ENCODE data around the gene HES5.

Gene HES5

DNA sequence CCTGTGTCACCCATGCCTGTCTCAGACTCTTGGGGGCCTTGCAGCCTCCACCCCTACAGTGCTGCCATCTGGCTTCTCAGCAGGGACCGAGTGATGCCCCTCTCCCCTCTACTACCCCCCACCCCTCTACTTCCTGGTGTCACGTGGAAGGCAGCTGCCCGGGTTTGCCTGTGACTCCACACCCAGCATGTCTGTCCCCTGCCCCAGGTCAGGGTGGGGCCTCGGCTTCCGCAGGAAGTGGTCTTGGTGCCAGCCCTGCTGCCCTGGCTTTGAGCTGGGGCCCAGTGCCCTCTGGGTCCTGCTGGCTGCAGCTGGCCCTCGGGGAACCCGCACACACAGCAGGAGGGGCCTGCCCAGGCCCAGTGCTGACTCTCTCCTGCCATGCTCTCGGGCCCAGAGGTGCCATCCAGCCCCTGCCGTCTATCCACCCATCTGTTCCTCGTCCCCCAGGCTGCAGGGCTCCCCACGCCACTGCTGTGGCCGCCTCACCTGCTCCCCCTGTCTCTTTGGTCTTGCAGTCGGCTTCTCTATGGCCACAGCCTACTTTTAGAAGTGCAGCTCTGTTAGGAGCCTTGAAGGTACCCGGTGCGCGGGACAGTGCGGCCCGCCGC lies 30.0 kb downstream of the HES5 start:
- DNase-seq, result no peak

DNA sequence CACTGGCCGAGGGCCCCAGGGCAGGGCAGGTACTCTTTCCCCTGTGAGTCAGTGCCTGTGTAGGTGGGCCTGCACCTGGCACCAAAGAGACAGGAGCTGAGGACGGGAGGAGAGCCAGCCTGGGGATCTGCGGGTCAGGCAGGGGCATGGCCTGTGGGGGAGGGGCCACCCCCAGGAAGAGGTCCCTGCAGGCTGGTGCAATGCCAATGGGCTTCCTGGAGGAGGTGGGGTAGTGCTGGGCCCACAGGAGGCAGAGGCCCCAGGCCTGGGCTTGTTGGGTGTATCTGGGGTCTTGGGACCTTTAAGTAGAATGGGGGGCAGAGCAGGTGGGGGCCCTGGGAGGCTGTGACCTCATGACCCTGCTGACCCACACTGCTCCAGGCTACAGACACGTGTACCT lies 30.8 kb downstream of the HES5 start:
- no peak for DNase-seq

DNA sequence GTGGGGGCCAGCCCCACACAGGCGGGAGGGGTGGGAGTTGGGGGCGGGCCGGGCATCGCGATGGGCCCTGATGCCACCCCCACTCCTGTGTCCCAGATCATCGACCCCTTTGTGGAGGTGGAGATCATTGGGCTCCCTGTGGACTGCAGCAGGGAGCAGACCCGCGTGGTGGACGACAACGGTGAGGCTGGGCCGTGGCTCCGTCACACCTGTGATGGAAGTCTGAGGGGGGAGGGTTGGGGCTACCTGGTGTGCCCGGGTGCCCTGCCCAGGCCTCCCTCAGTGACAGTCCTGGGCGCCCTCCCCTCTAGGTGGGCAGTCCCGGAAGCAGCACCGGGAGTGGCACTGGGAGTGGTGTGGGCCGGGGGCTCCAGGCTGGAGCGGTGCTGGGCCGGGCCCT lies 31.4 kb downstream of the HES5 start:
- no peak for DNase-seq

DNA sequence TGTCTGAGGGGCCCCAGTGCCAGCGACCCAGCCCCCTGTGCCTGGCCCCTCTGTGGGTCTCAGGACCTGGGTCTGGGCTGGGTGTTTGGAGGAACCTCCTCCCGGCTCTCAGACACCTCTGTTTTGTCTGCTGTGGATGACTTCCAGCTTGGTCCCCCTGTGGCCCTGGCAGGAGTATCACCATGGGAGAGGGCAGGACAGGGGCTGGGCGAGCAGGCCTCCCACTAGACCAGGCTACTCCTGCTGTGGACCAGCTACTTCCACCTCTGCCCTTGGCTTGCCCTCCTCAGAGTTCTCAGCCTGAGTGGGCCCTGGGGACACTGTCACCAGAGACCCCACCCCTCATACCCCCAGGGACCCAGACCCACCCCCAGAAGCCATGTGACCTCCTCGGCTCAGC lies 32.2 kb downstream of the HES5 start:
- no peak for DNase-seq

DNA sequence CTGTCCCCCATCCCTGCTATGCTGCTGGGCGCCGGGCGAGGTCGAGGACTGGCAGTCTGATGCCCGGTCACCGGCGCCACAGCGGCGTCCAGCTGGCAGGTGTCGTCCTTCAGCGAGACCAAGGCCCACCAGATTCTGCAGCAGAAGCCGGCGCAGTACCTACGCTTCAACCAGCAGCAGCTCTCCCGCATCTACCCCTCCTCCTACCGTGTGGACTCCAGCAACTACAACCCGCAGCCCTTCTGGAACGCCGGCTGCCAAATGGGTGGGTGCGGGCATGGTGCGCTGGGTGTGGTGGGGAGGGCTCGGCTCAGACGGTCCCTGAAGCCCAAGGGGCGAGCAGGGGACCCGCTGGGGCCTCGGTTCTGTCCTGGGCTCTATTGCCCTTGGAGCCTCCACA lies 33.3 kb downstream of the HES5 start:
- no peak for DNase-seq

DNA sequence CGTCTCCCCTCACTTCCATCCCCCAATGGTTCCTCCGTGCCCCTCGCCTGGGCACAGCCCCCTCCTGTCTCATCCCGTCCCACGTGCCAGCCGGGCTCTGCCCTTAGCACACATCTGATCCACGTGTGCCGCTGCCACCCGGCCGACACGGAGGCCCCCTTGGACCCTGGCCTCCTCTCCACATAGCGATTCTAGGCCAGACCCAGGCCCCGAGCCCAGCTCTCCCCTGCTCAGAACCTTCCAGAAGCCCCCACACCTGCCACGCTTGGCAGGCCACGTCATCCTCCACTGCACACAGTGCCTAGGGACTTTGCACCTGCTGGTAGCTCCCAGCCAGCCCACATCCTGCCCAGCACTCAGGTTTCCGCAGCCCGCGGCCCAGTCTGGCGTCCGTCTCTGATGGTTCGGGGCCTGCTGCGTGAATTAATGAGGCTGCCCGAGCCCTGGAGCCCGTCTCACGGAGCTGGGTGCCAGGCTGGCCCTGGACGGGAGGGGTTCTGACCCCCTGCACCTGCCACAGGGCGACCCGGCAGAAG lies 33.9 kb downstream of the HES5 start:
- no peak for DNase-seq

DNA sequence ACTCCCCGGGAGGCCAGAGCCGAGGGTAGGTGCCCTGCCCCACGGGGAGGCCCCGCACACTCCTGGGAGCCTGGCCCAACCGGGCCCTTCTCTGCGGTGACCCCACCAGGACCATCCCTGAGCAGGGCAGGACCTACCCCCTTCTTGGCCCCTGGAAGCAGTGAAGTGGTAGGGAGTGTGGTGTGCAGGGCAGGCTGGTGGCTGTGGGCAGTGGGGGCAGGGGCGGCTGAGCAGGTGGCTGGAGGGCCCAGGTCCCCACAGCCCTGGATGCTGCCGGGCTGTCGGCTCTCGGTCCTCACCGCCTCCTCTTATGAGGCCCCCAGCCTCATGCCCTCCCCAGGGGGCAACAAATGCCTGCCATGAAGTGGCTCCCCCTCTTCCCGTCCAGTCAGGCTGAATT lies 34.5 kb downstream of the HES5 start:
- DNase-seq, result no peak

DNA sequence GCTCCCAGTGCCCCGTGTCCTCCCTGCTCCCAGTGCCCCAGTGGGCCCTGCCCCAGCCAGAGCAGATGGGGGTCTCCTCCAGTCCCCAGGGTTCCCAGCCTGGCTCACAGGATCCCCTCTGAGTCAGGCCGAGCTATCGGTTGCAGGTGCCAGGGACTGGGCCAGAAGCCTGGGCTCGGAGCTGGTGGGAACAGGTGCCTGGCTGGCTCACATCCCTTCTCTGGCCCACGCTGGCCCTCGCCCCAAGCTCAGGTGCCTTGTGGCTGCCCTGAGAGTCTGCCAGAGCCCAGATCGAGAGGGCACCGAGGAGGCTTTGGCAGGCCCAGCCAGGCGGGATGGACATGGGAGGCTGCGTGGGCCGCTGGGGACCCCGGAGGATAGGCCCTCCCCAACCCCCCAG lies 35.0 kb downstream of the HES5 start:
- DNase-seq, result no peak

DNA sequence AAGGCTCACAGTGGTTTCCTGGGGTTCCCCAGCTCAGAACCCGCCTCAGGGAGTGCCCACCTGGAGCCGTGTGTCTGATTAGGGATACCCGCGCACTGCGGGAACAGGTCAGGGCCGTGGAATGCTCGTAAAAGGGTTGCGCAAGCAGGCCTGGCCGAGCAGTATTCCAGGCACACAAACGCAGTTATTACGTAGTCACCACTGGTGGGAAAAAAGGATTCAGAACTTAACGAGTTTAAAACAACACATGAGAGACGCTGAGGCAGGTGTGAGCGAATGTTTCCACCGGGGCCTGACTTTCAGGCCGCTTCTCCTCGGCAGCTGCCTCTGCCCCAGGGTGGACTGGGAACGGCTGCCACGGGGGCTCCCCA lies 35.8 kb downstream of the HES5 start:
- no peak for DNase-seq

DNA sequence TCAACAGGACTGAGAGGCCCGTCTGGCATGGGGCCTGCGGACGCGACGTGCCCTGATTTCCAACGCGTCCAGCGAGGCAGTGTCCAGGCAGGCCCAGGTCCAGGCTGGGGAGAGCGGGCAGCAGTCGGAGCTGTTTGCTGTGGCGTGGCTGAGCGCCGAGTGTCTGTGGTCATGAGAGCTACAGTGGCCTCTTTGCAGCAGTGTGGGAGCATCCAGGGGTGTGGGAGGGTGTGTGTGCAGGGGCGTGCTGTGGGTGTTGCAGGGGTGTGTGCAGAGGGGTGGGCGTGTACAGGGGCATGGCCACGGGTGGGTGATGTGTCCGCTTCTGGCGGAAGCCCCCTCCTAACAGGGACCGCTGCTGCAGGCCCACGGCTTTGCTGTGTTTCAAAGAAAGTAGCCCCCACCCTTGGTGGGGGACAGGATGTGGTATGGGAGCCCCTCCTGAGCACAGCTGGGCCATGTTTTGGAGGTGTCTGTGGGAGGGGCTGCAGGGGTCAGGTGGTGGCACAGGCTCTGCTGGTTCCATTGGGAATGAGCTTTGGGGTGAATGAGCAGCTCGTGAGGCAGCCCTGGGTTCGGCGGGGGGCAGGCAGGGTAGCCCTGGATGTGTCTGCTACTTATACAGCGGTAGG lies 36.3 kb downstream of the HES5 start:
- DNase-seq, result no peak

DNA sequence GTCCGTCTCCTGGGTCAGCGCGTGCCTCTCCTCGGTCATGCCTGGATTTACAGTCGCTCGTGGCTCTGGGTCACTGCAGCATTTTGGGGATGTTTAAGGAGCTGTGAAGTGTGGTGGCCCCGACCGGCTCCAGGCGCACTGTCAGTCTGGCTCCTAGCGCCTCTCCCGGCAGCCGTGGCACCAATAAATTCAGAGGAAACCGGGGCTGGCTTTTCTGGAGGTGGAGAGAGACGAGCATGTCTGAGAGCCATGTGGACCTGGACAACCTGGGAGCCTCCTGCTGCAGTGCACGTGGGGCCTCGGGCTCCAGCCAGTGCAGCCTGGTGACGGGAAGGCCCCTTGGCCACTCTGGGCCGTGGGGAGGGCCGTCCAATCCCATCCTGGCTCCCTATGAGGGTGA lies 36.8 kb downstream of the HES5 start:
- DNase-seq, result no peak

DNA sequence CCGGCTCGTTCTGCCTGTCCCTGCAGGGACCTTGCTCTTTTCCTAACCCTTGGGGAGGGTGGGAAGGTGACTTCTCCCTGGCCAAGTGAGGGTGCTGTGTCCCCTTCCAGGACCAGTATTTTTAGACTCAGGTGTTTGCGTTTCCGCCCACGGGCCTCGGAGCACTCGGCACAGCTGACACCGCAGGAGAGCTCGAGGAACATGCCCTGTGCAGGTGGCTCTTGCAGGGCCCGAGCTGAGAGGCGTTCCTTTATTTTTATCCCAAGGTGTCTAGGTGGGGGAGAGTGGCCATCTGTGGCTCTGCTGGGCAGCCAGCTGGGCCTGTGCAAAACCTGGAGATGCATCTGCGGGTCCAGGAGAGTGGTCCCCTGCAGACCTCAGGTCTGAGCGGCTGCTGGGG lies 38.0 kb downstream of the HES5 start:
- DNase-seq, result no peak

DNA sequence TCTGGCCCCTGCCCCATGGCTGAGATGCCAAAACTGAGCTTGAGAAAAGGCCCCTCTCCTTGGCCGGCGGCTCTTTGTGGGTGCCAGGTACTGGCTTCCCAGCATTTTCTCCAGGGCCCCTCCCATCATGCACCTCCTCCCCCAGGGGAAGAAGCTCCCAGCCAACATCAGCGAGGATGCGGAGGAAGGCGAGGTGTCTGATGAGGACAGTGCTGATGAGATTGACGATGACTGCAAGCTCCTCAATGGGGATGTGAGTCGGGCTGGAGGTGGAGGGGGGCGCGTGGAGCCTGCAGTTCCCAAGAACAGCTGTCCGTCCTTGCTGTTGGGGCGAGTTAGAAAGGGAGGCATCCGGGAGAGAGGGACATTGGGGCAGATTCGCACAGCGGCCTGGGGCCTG lies 40.4 kb downstream of the HES5 start:
- no peak for DNase-seq

DNA sequence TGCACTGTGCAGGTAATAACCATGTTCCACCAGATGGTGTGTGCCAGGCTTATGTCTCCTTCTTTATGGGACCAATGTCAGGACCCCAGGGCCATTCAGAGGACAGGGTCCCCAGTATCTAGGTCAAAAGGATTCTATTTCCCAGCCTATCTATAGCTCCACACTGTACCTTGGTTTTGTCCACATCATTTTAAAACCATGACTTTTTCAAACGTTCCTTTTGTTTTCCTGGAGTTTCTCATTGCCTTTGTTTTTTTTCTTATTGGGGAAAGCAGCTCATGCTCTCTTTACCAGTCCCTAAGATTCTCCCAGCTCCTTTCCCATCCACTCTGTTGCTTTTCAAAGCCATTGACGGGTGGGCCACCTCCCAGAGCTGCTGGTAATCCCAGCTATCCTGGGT lies 41.4 kb downstream of the HES5 start:
- DNase-seq, result no peak

DNA sequence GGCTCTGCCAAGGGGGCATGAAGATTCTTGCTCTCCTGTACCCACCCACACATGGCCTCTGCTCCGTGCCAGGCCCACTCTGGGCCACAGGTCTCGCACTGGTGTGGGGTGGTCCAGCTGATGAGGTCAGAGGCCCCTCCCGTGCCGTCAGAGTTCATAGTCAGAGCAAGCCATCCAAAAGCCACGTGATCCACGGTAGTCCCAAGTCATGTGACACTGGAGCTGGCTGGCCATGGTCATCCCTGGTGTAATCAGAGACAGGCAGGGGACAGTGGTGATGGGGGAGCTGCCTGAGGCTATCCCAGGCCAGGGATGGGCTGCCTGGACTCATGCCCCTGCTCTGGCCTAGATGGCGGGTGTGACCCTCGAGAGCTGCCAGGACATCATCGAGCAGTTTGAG lies 43.5 kb downstream of the HES5 start:
- no peak for DNase-seq

DNA sequence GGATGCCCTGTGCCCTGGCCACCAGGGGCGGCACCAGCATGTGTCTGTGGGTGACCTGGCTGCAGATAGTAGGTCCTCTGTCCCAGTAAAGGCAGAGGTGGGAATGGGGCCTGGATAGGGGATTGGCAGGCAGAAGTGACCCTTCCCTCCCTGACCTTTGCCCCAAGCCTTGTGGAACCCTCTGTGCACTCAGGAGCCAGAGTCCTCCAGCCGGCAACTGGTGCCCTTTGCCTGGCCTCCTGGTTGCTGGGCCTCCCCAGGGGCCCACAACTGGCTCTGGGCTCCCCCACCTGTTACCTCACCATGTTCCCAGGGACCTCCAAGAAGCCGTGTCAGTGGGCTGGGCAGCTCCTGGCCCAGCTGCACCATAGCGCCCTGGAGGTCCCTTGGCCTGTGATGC lies 44.0 kb downstream of the HES5 start:
- no peak for DNase-seq

DNA sequence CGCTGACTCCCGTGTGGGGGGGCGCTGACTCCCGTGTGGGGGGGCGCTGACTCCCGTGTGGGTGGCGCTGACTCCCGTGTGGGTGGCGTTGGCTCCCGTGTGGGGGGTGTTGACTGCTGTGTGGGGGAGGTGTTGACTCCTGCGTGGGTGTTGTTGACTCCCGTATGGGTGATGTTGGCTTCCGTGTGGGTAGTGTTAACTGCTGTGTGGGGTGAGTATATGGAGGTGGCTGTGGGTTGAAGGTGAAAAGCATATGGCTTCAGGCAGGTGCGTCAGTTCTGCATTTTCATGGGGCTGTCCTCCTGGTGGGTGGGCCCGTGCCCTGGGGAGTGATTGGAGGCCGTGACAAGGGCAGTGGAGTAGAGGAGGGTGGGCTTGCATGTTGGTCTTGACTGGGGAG lies 46.1 kb downstream of the HES5 start:
- DNase-seq, result no peak

DNA sequence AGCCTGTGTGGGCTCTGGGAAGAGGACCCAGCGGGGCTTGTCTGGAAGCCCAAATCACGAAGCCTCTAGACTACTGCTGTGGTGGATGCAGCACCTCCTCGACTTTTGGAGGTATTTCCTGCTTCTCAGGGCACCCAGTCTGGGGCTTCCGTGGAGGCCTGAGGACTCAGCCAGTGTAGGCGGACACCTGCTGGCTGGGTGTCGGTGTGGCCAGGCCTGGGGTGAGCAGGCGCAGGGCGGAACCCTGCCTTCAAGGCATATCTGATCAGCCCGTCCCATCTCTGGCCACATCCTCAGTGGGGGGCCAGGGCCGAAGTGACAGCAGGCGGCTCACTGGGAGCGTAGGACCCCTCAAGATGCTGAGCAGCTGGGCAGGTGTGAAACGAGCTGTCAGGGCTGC lies 47.0 kb downstream of the HES5 start:
- DNase-seq, result no peak

DNA sequence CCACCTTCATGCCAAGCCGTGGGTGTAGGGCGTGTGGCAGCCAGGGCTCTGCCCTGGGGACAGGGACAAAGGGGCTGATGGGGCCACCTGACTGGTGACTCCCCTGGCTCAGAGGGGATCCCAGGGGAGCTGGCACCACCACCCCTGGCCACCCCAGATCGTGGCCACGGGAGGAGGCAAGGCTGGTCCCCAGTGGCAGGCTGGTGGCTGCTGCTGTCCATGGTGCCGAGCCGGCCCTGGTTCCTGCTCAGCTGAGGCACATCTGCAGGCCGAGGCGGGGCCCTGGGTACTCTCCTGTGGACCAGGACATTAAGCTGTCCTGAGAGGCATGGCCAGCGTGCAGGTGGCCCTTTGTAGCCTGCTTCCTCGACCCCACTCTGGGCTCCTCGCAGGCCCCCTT lies 47.5 kb downstream of the HES5 start:
- DNase-seq, result no peak

DNA sequence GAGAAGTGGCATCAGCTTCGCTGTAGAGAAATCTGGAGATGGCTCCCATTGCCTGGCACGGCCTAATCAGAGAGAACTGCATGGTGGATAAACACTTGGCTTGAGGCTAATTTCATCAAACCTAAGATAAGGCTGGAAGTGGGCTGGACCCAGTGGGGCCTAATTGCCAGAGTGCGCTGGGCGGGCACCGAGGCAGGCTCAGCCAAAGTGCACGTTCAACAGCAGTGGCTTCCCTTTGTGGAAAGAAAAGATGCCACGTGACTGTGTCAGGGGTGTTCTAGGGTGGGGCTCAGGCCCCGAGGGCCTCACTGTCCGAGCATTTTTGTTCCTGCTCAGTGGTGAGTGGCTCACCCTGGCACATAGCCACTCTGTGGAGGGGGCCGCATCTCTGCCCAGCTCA lies 48.2 kb downstream of the HES5 start:
- DNase-seq, result no peak

DNA sequence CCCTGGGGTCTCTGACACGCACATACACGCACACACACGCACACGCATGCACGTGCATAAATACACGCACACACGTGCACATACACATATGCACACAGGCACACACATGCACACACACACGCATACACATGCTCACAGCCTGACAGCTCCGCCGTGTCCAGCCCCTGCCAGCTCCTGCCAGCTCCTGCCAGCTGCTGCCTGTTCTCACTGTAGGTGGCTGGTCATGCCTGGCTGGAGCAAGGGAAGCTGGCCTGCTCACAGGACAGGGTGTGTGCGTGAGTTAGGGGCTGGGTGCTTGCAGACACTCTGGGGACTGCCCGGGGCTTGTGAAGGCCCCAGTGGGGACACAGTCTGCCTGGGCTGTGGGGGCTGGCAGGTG lies 49.1 kb downstream of the HES5 start:
- no peak for DNase-seq

DNA sequence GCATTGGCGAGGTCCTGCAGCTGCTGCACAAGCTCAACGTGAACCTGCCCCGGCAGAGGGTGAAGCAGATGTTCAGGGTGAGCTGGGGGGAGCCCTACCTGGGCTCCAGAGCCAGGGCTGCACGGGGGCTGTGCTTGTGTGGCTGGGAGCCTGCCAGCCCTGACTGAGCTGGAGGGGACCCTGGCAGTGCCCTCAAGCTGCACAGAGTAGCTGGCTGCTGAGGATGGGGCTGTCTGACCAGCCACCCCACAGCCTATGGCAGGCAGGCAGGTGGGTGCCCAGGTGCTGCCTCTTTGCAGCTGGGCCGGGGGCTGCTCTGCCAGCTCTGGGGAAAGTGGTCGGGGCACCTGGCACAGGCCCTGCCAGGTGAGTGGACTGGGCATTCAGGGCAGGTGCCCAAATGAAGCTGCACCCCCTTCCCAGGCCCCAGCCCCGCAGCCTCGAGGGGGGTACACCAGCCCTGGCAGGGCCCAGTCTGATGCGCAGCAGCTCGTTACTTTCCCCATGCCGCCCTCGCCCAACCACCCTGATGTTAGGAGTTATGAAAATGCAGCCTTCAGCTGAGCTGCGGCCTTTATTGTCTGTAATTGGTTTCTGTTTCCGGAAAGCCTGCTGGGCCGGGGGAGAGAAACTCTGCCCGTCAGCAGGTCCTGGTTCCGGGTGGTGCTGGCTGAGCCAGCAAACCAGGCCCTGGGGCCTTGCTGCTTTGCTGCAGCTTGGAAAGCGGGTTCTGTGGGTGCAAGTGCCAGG lies 49.7 kb downstream of the HES5 start:
- no peak for DNase-seq

DNA sequence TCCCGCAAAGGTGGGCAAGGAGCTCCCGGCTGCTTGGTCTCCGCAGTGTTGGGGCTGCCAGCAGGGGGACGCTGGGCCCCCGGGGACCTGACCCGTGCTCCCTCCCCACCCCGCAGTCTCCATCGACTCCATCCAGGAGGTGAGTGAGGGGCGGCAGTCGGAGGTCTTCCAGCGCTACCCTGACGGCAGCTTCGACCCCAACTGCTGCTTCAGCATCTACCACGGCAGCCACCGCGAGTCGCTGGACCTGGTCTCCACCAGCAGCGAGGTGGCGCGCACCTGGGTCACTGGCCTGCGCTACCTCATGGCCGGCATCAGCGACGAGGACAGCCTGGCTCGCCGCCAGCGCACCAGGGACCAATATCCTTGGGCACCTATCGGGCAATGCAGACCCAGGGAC lies 50.4 kb downstream of the HES5 start:
- DNase-seq, result no peak

DNA sequence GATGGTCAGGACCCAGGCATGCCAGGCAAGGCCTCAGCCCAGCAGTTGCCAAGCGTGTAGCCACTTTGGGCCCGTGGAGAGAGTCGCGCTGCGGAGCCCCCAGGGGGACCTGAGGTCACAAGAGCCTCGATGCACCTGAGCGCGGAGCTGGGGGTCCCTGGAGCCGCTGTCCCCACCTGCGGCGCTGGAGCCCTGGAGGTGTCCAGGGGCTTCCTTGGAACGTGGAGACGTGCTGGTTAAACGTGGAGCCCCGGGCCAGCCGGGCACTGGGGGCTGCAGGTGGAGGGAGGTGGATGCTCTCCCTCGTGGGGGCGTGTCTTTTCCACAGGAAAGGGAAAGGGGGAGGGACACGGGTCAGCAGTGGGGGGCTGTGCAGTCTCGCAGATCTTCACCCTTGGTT lies 50.9 kb downstream of the HES5 start:
- DNase-seq, result no peak

Data from GF-D8 (cell line).